Astrocyte of the cerebellum (primary cell): ENCODE results near the gene KLK14.

ENCODE experiments used
- DNase-seq: peaks from one replicate; pipeline ENCODE4 v3.0.0-alpha.2; 2011; ENCODE audit warnings: low read depth
- H3K4me3 ChIP-seq: 2 replicates; pipeline ENCODE4 v1.5.1; 2011; ENCODE audit warnings: mild to moderate bottlenecking, low read depth, low read length, moderate library complexity
- CTCF ChIP-seq: IDR thresholded peaks from 2 replicates; pipeline ENCODE4 v1.5.1; 2012; ENCODE audit warnings: low read length, low read depth, moderate library complexity, mild to moderate bottlenecking; ENCODE audit errors: missing control alignments
- in situ Hi-C: cut with HindIII; loops from 2 replicates; pipeline ENCODE4 v1.10.0; 2017; ENCODE audit warnings: low sequenced_read_pairs

KLK14 gene

GRCh38 chr19:51031220-51031879 lies 51.3 kb downstream of the KLK14 start:
- in situ Hi-C loops, result no loop called here
- no peak overlapping the region for H3K4me3 ChIP-seq
- no peak for TF ChIP-seq CTCF
- DNase-seq, result no peak

GRCh38 chr19:51030631-51031030 lies 52.1 kb downstream of the KLK14 start:
- TF ChIP-seq CTCF, result no peak
- DNase-seq, result no peak
- in situ Hi-C loops, result no loop called here
- no peak overlapping the region for H3K4me3 ChIP-seq

- DNase-seq, result no peak
- in situ Hi-C loops, result no loop called here
- no peak overlapping the region for H3K4me3 ChIP-seq
- TF ChIP-seq CTCF, result no peak
Observed at GRCh38 chr19:51029718-51030117, 53.0 kb downstream of the KLK14 start.
